MV-4-11 (cell line): ENCODE measurements around the gene ARHGEF11.
A peak's percentile ranks its signal among the peaks of the same experiment; 100 is the strongest.

Experiments used
- DNase-seq: peaks from one replicate; lab custom pipeline; 2025; lab: John Stamatoyannopoulos, UW

Gene ARHGEF11

GRCh38 chr1:157044326-157044725, 1.2 kb downstream of the ARHGEF11 start:
- DNase-seq = no peak

DNA sequence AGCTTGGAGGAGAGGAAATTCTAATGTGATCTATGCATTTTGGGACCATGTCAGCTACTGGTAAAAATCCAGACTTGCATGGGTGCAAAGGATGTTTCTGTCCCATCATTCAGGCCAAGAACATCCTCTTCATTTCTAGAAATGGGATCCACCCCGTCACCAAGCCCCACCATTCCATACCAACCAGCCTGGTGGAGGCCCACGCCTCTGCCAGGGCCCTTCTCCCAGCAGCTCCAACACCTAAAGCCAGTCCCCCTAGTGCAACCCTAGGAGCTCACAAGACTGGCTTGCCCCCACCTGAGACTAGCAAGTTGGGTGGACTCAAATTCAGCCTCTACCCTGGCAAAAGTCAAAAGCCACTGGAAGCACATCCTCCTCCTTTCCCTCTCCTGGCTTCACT, 1.9 kb downstream of the ARHGEF11 start:
- no peak for DNase-seq

- no peak for DNase-seq
Measured at GRCh38 chr1:157042846-157043245, 2.7 kb downstream of the ARHGEF11 start.

GRCh38 chr1:157040802-157041201, 4.7 kb downstream of the ARHGEF11 start:
- DNase-seq = peak; percentile 9

- no peak for DNase-seq
Measured at GRCh38 chr1:157035121-157035520, 10.4 kb downstream of the ARHGEF11 start.

GRCh38 chr1:157034137-157034800, 11.3 kb downstream of the ARHGEF11 start:
- no peak for DNase-seq

DNA sequence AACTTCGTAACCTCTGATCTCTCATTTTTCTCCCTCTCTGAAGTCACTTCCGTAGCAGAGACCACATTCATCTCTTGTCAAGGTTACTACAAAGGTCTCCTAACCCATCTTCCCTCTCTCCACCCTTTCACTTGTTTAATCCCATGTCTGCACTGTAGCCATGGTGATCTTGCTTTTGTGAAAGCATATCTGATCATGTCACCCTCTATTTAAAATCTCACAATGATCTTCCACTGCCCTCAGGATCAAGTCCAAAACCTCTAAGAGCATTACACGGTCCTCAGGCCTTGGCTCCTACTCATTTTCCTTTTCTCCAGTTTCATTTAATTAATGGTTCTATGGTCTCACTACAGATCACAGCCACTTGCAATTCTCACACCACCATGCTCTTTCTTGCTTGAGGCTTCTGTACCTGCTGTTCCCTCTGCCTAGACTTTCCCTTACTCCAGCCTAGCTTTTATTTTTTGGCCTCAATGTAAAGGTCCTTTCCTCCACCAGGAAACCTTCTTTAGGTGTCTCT, 12.1 kb downstream of the ARHGEF11 start:
- DNase-seq = no peak

- DNase-seq = no peak
Measured at GRCh38 chr1:157032303-157032702, 13.2 kb downstream of the ARHGEF11 start.

- DNase-seq = no peak
Measured at GRCh38 chr1:157030728-157031127, 14.8 kb downstream of the ARHGEF11 start.

- DNase-seq = no peak
Measured at GRCh38 chr1:157028674-157029073, 16.9 kb downstream of the ARHGEF11 start.

GRCh38 chr1:157025856-157026255, 19.7 kb downstream of the ARHGEF11 start:
- no peak for DNase-seq

DNA sequence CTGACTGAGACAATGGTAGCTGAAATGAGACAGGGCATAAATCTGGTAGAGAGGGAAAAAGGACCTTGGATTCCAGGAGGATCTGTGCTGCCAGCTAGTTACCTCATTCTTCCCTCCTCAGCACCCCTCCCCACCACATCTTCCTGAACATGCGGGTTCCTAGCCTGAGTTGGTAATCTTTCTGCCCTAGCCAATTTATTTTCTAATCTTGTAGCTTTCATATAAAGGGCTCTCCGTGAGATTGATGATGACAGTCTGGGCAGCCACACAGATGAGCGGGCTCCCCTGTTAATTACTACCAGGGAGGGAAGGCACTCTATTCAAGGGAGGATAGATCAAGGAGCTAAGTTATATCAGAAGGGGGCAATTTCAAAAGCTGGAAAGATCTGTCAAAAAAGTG, 20.2 kb downstream of the ARHGEF11 start:
- no peak for DNase-seq

- DNase-seq = no peak
Measured at GRCh38 chr1:157021688-157022087, 23.9 kb downstream of the ARHGEF11 start.

DNA sequence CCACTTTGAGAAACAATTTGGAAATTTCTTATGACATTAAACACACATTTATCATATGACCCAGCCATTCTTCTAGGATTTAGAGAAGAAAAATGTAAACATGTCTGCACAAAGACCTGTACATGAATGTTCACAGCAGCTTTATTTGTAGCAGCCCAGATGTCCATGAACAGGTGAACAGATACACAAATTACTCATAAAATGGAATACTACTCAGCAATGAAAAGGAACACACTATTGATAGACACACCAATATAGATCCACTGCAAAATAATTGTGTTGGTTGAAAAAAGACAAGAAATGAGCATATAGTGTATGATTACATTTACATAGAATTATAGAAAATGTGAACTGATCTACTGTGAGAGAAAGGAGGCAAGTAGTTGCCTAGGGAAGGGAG, 26.1 kb downstream of the ARHGEF11 start:
- DNase-seq = no peak

- no peak for DNase-seq
Measured at GRCh38 chr1:157011845-157012244, 33.7 kb downstream of the ARHGEF11 start.

GRCh38 chr1:157008502-157008901, 37.0 kb downstream of the ARHGEF11 start:
- no peak for DNase-seq

DNA sequence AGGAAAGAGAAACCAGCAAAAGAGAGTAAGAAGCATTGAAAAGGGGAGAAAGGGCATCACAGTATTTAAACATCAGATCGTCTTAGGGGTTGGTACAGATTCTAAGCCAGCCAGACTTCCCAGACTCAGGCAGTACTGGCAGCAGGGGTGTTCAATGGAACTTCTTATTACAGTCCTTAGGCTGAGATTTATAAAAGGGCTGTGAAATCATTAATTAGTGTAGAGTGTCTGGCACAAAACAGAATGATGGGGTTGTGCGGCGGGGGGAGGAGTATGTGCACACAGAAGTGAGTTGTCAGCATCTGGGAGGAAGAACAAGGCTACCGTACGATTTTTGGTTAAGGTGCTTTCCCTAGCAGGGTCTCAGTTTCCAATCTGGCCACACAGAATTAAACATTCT, 38.2 kb downstream of the ARHGEF11 start:
- DNase-seq = no peak

GRCh38 chr1:157006676-157007075, 38.9 kb downstream of the ARHGEF11 start:
- no peak for DNase-seq

DNA sequence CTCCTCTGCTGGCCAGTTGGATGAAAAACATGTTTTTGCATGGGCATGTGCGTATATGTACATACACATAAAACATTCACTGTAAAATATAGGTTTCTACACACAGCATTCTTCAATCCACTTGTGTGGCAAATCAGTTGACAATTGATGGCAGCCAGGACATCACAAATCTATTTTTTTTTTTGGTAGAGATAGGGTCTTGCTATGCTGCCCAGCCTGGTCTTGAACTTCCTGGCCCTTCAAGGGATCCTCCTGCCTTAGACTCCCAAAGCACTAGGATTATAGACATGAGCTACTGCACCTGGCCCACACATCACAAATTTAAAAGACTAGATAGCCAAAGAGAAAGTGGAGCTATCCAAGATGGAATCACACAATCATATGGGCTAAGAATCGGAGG, 39.6 kb downstream of the ARHGEF11 start:
- DNase-seq = no peak

- DNase-seq = no peak
Measured at GRCh38 chr1:157004806-157005205, 40.7 kb downstream of the ARHGEF11 start.

- DNase-seq = no peak
Measured at GRCh38 chr1:157004327-157004726, 41.2 kb downstream of the ARHGEF11 start.

GRCh38 chr1:157001304-157001703, 44.2 kb downstream of the ARHGEF11 start:
- no peak for DNase-seq

- no peak for DNase-seq
Measured at GRCh38 chr1:157000686-157001085, 44.9 kb downstream of the ARHGEF11 start.
